Mucosa of descending colon (tissue), 3 donors: ENCODE measurements around the gene IRF1. TPM values are rescaled to one million over a fixed set of nuclear protein-coding genes. Genes with fewer than 3 reads are reported as not detected.

Experiments used
- ATAC-seq: fragments of 200-7000 bp; cut with Tn5 transposase; one replicate; pipeline ENCODE4 v1.9.1; 2020; ENCODE audit warnings: mild to moderate bottlenecking, moderate library complexity
- DNase-seq, 3 donors: peaks; one replicate each; pipeline ENCODE4 v3.0.0-alpha.2; 2020
- H3K36me3 ChIP-seq: fragments of 200-600 bp; one replicate; pipeline ENCODE4 v1.8.0; 2021; ENCODE audit warnings: low read depth, mild to moderate bottlenecking
- H3K4me1 ChIP-seq: fragments of 200-600 bp; one replicate; pipeline ENCODE4 v1.8.0; 2021; ENCODE audit warnings: low read depth, mild to moderate bottlenecking
- H3K4me3 ChIP-seq: fragments of 200-600 bp; one replicate; pipeline ENCODE4 v1.8.0; 2021; ENCODE audit warnings: mild to moderate bottlenecking
- H3K9me3 ChIP-seq: fragments of 200-600 bp; one replicate; pipeline ENCODE4 v1.8.0; 2021; ENCODE audit warnings: mild to moderate bottlenecking
- CTCF ChIP-seq: fragments of 200-600 bp; IDR thresholded peaks from one replicate; pipeline ENCODE4 v1.8.0; 2022; ENCODE audit warnings: antibody characterized with exemption, mild to moderate bottlenecking
- intact Hi-C, 2 donors: fragments of 100-400 bp; cut with DNase I in 1 of 2; cut with micrococcal nuclease in 1 of 2; formaldehyde crosslinking; loops; one replicate each; pipeline versions ENCODE4 v1.11.0 to v1.11.1; 2022; cut with DNase I, micrococcal nuclease
- total RNA-seq, 3 donors: library from RNA; stranded (reverse); fragmentation: NEBNext Ultra II Directional in 2 of 3; extraction: Animal tissue kit (Norgen Biotek cat#: 25700) in 2 of 3; gene quantifications; one replicate each; pipeline versions ENCODE4 v1.2.1 to v1.2.4, GENCODE V29; 2021 to 2023
- donor health status: DM: no; HTN: no; CAD: no; lungs with moderate emphysema.
- donor health status: DM: no; HTN: no; CAD: no.
- donor health status: DM: no; HTN: yes; CAD: no.

Gene IRF1
- total RNA-seq, 3 donors from 2014 or later, result 89.4 to 172 (median 143) TPM

GRCh38 chr5:132461569-132462070, 29.0 kb downstream of the IRF1 start:
- ATAC-seq (no peak), DNase-seq (no peak)
- H3K36me3 ChIP-seq, result no peaks in the 10 kb centered on the region
- no peak overlapping the region for H3K4me3 ChIP-seq
- H3K9me3 ChIP-seq, result no peaks in the 10 kb centered on the region
- no peak for TF ChIP-seq CTCF
- intact Hi-C loops, result no loop called here
- peaks cover 85% of the 10 kb centered on the region for H3K4me1 ChIP-seq

GRCh38 chr5:132460846-132461568, 29.6 kb downstream of the IRF1 start:
- no peaks in the 10 kb centered on the region for H3K9me3 ChIP-seq
- no peaks in the 10 kb centered on the region for H3K36me3 ChIP-seq
- intact Hi-C loops, result no loop called here
- peak in 1 of 3 donors; percentile 41 for DNase-seq
- peaks cover 85% of the 10 kb centered on the region for H3K4me1 ChIP-seq
- no peak overlapping the region for H3K4me3 ChIP-seq
- no peak for ATAC-seq
- TF ChIP-seq CTCF, result no peak

- ATAC-seq (peak; percentile 5), DNase-seq (peak in 1 of 3 donors; percentile 40)
- no peaks in the 10 kb centered on the region for H3K36me3 ChIP-seq
- intact Hi-C loops, result no loop called here
- H3K9me3 ChIP-seq, result no peaks in the 10 kb centered on the region
- no peak for TF ChIP-seq CTCF
- H3K4me3 ChIP-seq, result no peak overlapping the region
- H3K4me1 ChIP-seq, result peaks cover 77% of the 10 kb centered on the region
Observed at GRCh38 chr5:132459983-132460838, 30.4 kb downstream of the IRF1 start.

- peak; percentile 54 to 67 (median 54) for DNase-seq
- peaks cover 68% of the 10 kb centered on the region for H3K4me1 ChIP-seq
- H3K4me3 ChIP-seq, result no peak overlapping the region
- no peaks in the 10 kb centered on the region for H3K9me3 ChIP-seq
- peak; percentile 29 for ATAC-seq
- no peak for TF ChIP-seq CTCF
- intact Hi-C loops, result no loop called here
- no peaks in the 10 kb centered on the region for H3K36me3 ChIP-seq
Observed at GRCh38 chr5:132459031-132459982, 31.3 kb downstream of the IRF1 start.

- ATAC-seq, result no peak
Observed at GRCh38 chr5:132458651-132459030, 31.9 kb downstream of the IRF1 start.

More at GRCh38 chr5:132458651-132459030, 31.9 kb downstream of the IRF1 start:
- Histone ChIP-seq H3K4me1 (peaks cover 62% of the 10 kb centered on the region), H3K36me3 (no peaks in the 10 kb centered on the region), H3K4me3 (no peak overlapping the region), H3K9me3 (no peaks in the 10 kb centered on the region)
- DNase-seq, result no peak
- TF ChIP-seq CTCF, result no peak
- intact Hi-C loops, result no loop called here
